Gastrocnemius medialis (tissue), 4 donors: ENCODE results near the gene CARM1. TPM values are rescaled to one million over a fixed set of nuclear protein-coding genes. Genes with fewer than 3 reads are reported as not detected.
"Not testable (repeated sequence)": the region's sequence is repeated elsewhere in the genome, so short reads cannot be mapped to it uniquely, and the experiment has no call there.

Source experiments
- ATAC-seq, 2 donors: fragments of 150-250 bp; one replicate each; pipeline ENCODE4 v1.9.1; 2016
- DNase-seq, 2 donors: peaks; one replicate each; pipeline ENCODE4 v3.0.0-alpha.2; 2019
- H3K27ac ChIP-seq, 4 donors: fragments of 200-600 bp; sonication (generic); 1 replicate in 1 of 4; 2 replicates in 3 of 4; pipeline ENCODE4 v1.5.1; 2016 to 2018; ENCODE audit warnings: mild to moderate bottlenecking in 2 of 4, moderate library complexity in 1 of 4
- H3K27me3 ChIP-seq, 3 donors: fragments of 200-600 bp; sonication (generic) in 2 of 3; 1 replicate in 1 of 3; 2 replicates in 2 of 3; pipeline versions ENCODE4 v1.5.1 to v1.6.0; 2016 to 2019; ENCODE audit warnings: mild to moderate bottlenecking in 1 of 3, moderate library complexity in 1 of 3
- H3K36me3 ChIP-seq, 2 donors: fragments of 200-600 bp; sonication (generic) in 1 of 2; one replicate each; pipeline ENCODE4 v1.5.1; 2017 to 2018
- H3K4me1 ChIP-seq, 2 donors: fragments of 200-600 bp; sonication (generic) in 1 of 2; one replicate each; pipeline ENCODE4 v1.5.1; 2016 to 2017; ENCODE audit warnings: mild to moderate bottlenecking in 2 of 2
- H3K4me3 ChIP-seq, 4 donors: fragments of 200-600 bp; sonication (generic) in 3 of 4; 1 replicate in 1 of 4; 2 replicates in 3 of 4; pipeline ENCODE4 v1.5.1; 2016 to 2019; ENCODE audit warnings: mild to moderate bottlenecking in 2 of 4
- H3K9me3 ChIP-seq, 3 donors: fragments of 200-600 bp; sonication (generic) in 2 of 3; 1 replicate in 1 of 3; 2 replicates in 2 of 3; pipeline ENCODE4 v1.5.1; 2016 to 2019
- POLR2A ChIP-seq, 2 donors: fragments of 450-650 bp; IDR thresholded peaks; one replicate each; pipeline ENCODE4 v1.6.1; 2017; ENCODE audit warnings: antibody characterized with exemption in 2 of 2, mild to moderate bottlenecking in 2 of 2, moderate library complexity in 2 of 2
- in situ Hi-C, 4 donors: fragments of 200-750 bp; cut with MboI; loops; one replicate each; pipeline versions ENCODE4 v1.15.0 to v1.8.0; 2017; ENCODE audit warnings: low sequenced_read_pairs in 4 of 4
- intact Hi-C: fragments of 100-400 bp; cut with DNase I; formaldehyde crosslinking; loops from one replicate; pipeline ENCODE4 v1.15.1; 2023; ENCODE audit warnings: low total_unique reads
- total RNA-seq, 4 donors: library from RNA; depleted of rRNA; stranded (reverse); fragments of >200 nt; gene quantifications; one replicate each; pipeline versions ENCODE4 v1.1.0 to v1.2.3, GENCODE V29; 2016
- TF ChIP-seq, protein P1 (sequence below), 5 experiments: fragments of 450-650 bp in 3 of 5; fragments of 200-600 bp in 2 of 5; sonication (generic) in 2 of 5; IDR thresholded peaks in 4 of 5; conservative IDR thresholded peaks in 1 of 5; 1 replicate in 4 of 5; 2 replicates in 1 of 5; pipeline ENCODE4 v1.5.1; 2016 to 2019; ENCODE audit warnings: antibody characterized with exemption in 5 of 5, mild to moderate bottlenecking in 3 of 5, moderate library complexity in 3 of 5

Gene CARM1
- total RNA-seq, 4 donors from 2014 or later, result 31.2 to 58.5 (median 53.0) TPM

DNA sequence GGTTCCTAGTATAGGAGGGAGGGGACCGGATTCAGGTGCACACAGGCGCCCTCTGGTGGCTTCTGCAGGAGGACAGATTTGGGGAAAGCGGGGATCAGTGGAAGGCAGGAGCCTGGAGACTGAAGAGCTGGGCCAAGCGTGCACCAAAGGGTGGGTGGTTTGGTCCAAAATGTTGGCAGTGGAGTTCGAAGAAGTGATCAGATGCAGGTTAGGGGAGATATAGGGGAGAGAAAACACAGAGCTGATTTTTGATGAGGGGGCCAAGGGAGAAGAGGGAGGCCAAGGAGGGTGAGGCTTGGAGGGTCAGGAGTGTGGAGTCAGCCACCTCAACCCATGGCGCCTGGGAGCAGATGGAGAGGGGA, 6.8 kb upstream of the CARM1 start:
- ATAC-seq, result peak; percentile 82 to 84
- H3K9me3 ChIP-seq, result no peaks in the 10 kb centered on the region
- in situ Hi-C loops, result loop anchor here in 2 of 4 donors (5.0 to 10.0 kb wide), 2 partner anchors 90 to 152 kb away; no protein-coding TSS in a partner anchor
- no peaks in the 10 kb centered on the region for H3K27me3 ChIP-seq
- DNase-seq, result peak; percentile 59 to 75
- intact Hi-C loops, result loop anchor here (1.0 kb wide), 2 partner anchors 95 to 147 kb away; no protein-coding TSS in a partner anchor
- TF ChIP-seq, protein P1, sequence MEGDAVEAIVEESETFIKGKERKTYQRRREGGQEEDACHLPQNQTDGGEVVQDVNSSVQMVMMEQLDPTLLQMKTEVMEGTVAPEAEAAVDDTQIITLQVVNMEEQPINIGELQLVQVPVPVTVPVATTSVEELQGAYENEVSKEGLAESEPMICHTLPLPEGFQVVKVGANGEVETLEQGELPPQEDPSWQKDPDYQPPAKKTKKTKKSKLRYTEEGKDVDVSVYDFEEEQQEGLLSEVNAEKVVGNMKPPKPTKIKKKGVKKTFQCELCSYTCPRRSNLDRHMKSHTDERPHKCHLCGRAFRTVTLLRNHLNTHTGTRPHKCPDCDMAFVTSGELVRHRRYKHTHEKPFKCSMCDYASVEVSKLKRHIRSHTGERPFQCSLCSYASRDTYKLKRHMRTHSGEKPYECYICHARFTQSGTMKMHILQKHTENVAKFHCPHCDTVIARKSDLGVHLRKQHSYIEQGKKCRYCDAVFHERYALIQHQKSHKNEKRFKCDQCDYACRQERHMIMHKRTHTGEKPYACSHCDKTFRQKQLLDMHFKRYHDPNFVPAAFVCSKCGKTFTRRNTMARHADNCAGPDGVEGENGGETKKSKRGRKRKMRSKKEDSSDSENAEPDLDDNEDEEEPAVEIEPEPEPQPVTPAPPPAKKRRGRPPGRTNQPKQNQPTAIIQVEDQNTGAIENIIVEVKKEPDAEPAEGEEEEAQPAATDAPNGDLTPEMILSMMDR (IDR thresholded peaks at IDR 0.05 in 4 of 5, conservative IDR thresholded peaks at IDR 0.05 in 1 of 5), result peak; percentile 78 to 92 (median 85)
- TF ChIP-seq POLR2A (IDR thresholded peaks at IDR 0.05), result no peak
- peaks cover 4 to 7% of the 10 kb centered on the region in 2 donors for H3K4me1 ChIP-seq
- no peak overlapping the region for H3K4me3 ChIP-seq
- no peaks in the 10 kb centered on the region for H3K36me3 ChIP-seq
- peak overlapping the region in 2 of 4 donors; percentile 19 to 22 for H3K27ac ChIP-seq

DNA sequence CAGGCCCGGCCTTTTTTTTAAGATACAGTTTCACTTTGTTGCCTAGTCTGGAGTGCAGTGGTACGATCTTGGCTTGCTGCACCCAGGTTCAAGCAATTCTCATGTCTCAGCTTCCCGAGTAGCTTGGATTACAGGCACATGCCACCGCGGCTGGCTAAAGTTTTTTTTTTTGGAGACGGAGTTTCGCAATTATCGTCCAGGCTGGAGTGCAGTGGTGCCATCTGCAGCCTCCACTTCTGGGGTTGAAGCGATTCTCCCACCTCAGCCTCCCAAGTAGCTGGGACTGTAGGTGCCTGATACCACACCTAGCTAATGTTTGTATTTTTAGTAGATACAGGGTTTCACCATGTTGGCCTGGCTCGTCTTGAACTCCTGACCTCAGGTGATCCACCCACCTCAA, 4.9 kb upstream of the CARM1 start:
- DNase-seq, result peak in 1 of 2 donors; percentile 48
- Histone ChIP-seq H3K9me3 (no peaks in the 10 kb centered on the region), H3K4me3 (no peak overlapping the region), H3K27ac (peak overlapping the region in 1 of 4 donors; percentile 32), H3K27me3 (no peaks in the 10 kb centered on the region), H3K4me1 (peaks cover 6 to 7% of the 10 kb centered on the region in 2 donors), H3K36me3 (no peaks in the 10 kb centered on the region)
- no peak for ATAC-seq
- in situ Hi-C loops, result loop anchor here in 3 of 4 donors (5.0 to 10.0 kb wide), 3 partner anchors 92 to 149 kb away; partner anchors contain the start of gene DNM2 (in 1 of the 3)
- intact Hi-C loops, result no loop called here
- TF ChIP-seq POLR2A (IDR thresholded peaks at IDR 0.05), result no peak
- TF ChIP-seq, protein P1 (IDR thresholded peaks at IDR 0.05 in 4 of 5, conservative IDR thresholded peaks at IDR 0.05 in 1 of 5), result no peak

DNA sequence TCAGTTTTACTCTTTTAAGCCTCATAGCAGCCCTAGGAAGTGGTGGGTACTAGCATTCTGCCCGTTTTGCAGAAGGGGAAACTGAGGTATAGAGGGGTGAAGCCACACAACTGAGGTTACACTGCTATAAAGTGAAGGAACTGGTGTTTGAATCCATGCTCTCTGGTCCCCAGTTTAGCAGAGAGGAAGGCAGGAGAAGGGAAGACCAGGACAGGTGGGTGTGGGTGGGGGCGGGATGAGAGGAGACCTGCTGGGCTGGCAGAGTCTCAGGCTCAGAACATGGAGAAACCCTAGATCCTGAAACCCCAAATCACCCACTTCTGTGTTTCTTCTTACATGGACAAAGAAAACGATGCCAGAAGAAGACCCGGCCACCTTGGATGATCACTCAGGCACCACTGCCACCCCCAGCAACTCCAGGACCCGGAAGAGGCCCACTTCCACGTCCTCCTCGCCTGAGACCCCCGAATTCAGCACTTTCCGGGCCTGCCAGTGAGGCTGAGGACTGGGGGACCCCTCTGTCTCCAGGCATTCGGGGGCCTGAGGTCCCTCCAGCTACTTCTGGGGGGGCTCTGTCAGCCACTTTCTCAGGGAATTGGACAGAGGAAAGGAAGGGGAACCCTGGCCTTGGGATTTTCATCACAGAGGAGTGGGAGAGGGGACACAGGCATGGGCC, 2.3 kb upstream of the CARM1 start:
- in situ Hi-C loops, result loop anchor here in 3 of 4 donors (5.0 to 10.0 kb wide), 3 partner anchors 94 to 152 kb away; partner anchors contain the start of gene DNM2 (in 1 of the 3)
- ATAC-seq, result no peak
- Histone ChIP-seq H3K4me1 (peaks cover 16 to 17% of the 10 kb centered on the region in 2 donors), H3K4me3 (no peak overlapping the region), H3K9me3 (no peaks in the 10 kb centered on the region), H3K27ac (no peak overlapping the region), H3K36me3 (no peaks in the 10 kb centered on the region), H3K27me3 (no peaks in the 10 kb centered on the region)
- no peak for TF ChIP-seq POLR2A (IDR thresholded peaks at IDR 0.05)
- TF ChIP-seq, protein P1 (IDR thresholded peaks at IDR 0.05 in 4 of 5, conservative IDR thresholded peaks at IDR 0.05 in 1 of 5), result no peak
- intact Hi-C loops, result no loop called here
- no peak for DNase-seq

DNA sequence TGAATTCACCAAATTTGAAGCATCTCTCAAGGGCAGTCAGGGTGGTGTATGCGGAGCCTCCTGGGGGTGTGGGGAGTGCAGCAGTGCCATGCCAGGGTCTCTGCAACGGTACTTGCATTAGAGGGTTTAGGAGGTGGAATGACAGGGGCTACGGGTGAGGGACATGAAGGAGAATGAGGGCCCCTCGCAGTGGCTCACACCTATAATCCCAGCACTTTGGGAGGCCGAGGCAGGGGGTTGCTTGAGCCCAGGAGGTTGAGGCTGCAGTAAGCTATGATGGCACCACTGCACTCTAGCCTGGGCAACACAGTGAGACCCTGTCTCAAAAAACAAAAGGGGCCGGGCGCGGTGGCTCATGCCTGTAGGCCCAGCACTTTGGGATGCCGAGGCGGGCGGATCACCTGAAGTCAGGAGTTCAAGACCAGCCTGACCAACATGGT, 1.5 kb upstream of the CARM1 start:
- H3K27me3 ChIP-seq, H3K36me3 ChIP-seq, H3K9me3 ChIP-seq, ATAC-seq, DNase-seq: not testable (repeated sequence)
- Histone ChIP-seq H3K4me3 (peak overlapping the region in 1 of 4 donors; percentile 60), H3K27ac (peak overlapping the region in 1 of 4 donors; percentile 92), H3K4me1 (peaks cover 14 to 17% of the 10 kb centered on the region in 2 donors)
- in situ Hi-C loops (loop anchor here in 3 of 4 donors (5.0 to 10.0 kb wide), 6 partner anchors 55 to 153 kb away; partner anchors contain the start of genes TIMM29 (in 2 of the 3), YIPF2 (in 2 of the 3) and DNM2 (in 1 of the 3)), intact Hi-C loops (loop anchor here (2.0 to 5.0 kb wide), 4 partner anchors 33 to 303 kb away; partner anchors contain the start of genes CDKN2D, KRI1 and TMED1)

DNA sequence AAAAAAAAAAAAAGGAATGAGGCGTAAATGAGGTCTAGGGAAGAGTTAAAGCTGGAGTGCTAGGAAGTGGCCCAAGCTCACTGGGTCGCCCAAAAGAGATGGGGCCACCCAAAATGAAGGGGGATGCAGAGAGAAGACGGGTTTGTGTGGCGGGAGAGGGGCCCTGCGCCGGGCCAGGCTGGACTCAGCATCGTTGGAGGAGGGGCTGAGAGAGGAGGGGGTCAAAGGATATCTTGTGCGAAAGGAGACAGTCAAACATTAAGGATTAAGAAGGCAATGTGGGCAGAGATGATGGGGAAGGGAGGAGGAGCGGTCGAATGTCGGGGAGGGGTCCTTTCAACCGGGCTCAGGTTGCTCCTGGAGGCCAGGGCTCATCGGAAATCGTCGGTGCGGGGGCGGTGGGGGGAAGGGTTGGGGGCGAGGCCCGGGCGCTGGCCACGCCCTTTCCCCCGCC, 825 bp upstream of the CARM1 start:
- Histone ChIP-seq H3K27ac (peak overlapping the region; percentile 85 to 92 (median 88)), H3K36me3 (no peaks in the 10 kb centered on the region), H3K27me3 (no peaks in the 10 kb centered on the region), H3K4me3 (peak overlapping the region; percentile 58 to 70 (median 60)), H3K9me3 (no peaks in the 10 kb centered on the region), H3K4me1 (peaks cover 14 to 18% of the 10 kb centered on the region in 2 donors)
- intact Hi-C loops (loop anchor here (2.0 to 5.0 kb wide), 4 partner anchors 34 to 303 kb away; partner anchors contain the start of genes CDKN2D, KRI1 and TMED1), in situ Hi-C loops (loop anchor here in 3 of 4 donors (5.0 to 10.0 kb wide), 3 partner anchors 54 to 64 kb away; partner anchors contain the start of genes TIMM29 (in 2 of the 3) and YIPF2 (in 2 of the 3))
- ATAC-seq (no peak), DNase-seq (no peak)
- TF ChIP-seq, protein P1 (IDR thresholded peaks at IDR 0.05 in 4 of 5, conservative IDR thresholded peaks at IDR 0.05 in 1 of 5), result no peak
- no peak for TF ChIP-seq POLR2A (IDR thresholded peaks at IDR 0.05)
